SK-N-MC (cell line): Measurements from ENCODE around the gene S100P.

Source experiments
- EZH2 ChIP-seq: fragments of 200-600 bp; sonication (generic); IDR thresholded peaks from one replicate; pipeline ENCODE4 v1.6.1; 2017; ENCODE audit warnings: antibody characterized with exemption
- FOXP2 ChIP-seq: optimal IDR thresholded peaks from 2 replicates; pipeline ENCODE3; 2011; ENCODE audit warnings: mild to moderate bottlenecking, moderate library complexity; ENCODE audit not compliant: insufficient read depth; ENCODE audit errors: extremely low read length, control extremely low read depth
- POLR2AphosphoS5 ChIP-seq: IDR thresholded peaks from 2 replicates; pipeline ENCODE4 v1.6.1; 2012; ENCODE audit warnings: mild to moderate bottlenecking, low read depth, low read length, borderline replicate concordance

- TF ChIP-seq POLR2AphosphoS5 (no peak), EZH2 (no peak), FOXP2 (no peak)
Measured at GRCh38 chr4:6742507-6742906, 48.8 kb downstream of the S100P start.
